GM12878 (cell line): ENCODE data around the gene ERC1. TPM values are rescaled to one million over a fixed set of nuclear protein-coding genes. Genes with fewer than 3 reads are reported as not detected.
A peak's percentile ranks its signal among the peaks of the same experiment; 100 is the strongest.

Experiments
- ATAC-seq: fragments of 200-7000 bp; cut with Tn5 transposase; 3 replicates; pipeline ENCODE4 v1.9.1; 2020; ENCODE audit warnings: mild to moderate bottlenecking, moderate library complexity
- BruUV-seq: library from RNA; stranded (reverse); fragments of 400-500 nt; replicated peaks from 2 replicates; lab custom pipeline; 2021; lab: Mats Ljungman, UMichigan
- CTCF ChIA-PET: fragments of 300-600 bp; sonication (Branson Sonifier 250); formaldehyde crosslinking; extraction: SDS; loops from one replicate; lab custom pipeline; 2021; ENCODE audit warnings: inconsistent platforms; lab: Yijun Ruan, JAX
- POLR2A ChIA-PET: fragments of 350-600 bp; formaldehyde crosslinking; extraction: SDS; loops from one replicate; lab custom pipeline; 2021; ENCODE audit warnings: inconsistent platforms; lab: Charles Lee
- RAD21 ChIA-PET: fragments of 300-600 bp; sonication (Branson Sonifier 250); formaldehyde crosslinking; loops from one replicate; lab custom pipeline; 2023; ENCODE audit warnings: antibody characterized with exemption; ENCODE audit not compliant: unreplicated experiment; lab: Charles Lee
- SMC1A ChIA-PET: fragments of 300-600 bp; sonication (Branson Sonifier 250); formaldehyde crosslinking; loops from one replicate; lab custom pipeline; 2023; ENCODE audit not compliant: unreplicated experiment, uncharacterized antibody; lab: Charles Lee
- DNase-seq: peaks from one replicate; pipeline ENCODE4 v3.0.0-alpha.2; 2011; ENCODE audit warnings: low read depth, low spot score
- FAIRE-seq: peaks from 3 replicates; lab custom pipeline; 2011; peaks lifted over from hg19 to GRCh38; lab: Jason Lieb, UNC
- H2AFZ ChIP-seq: 2 replicates; pipeline ENCODE4 v1.6.0; 2011; ENCODE audit warnings: low read depth, low read length, control low read depth; ENCODE audit not compliant: control insufficient read depth
- H3K27ac ChIP-seq: 2 replicates; pipeline ENCODE4 v1.5.1; 2011; ENCODE audit warnings: control low read depth; ENCODE audit not compliant: control insufficient read depth, insufficient read depth
- H3K27me3 ChIP-seq, 2 experiments: replicated peaks in 1 of 2; 2 replicates each; pipeline versions ENCODE4 v1.6.0 to v1.6.1; 2011; ENCODE audit warnings: low read length in 1 of 2; ENCODE audit not compliant: control insufficient read depth in 2 of 2, insufficient read depth in 2 of 2
- H3K36me3 ChIP-seq, 2 experiments: 2 replicates each; pipeline ENCODE4 v1.5.1; 2011; ENCODE audit warnings: low read length in 1 of 2; ENCODE audit not compliant: control insufficient read depth in 2 of 2, insufficient read depth in 2 of 2
- H3K4me1 ChIP-seq: 2 replicates; pipeline ENCODE4 v1.6.1; 2011; ENCODE audit warnings: mild to moderate bottlenecking, low read length, moderate library complexity, mixed read lengths; ENCODE audit not compliant: control insufficient read depth, insufficient read depth
- H3K4me2 ChIP-seq: 2 replicates; pipeline ENCODE4 v1.6.0; 2011; ENCODE audit warnings: control low read depth; ENCODE audit not compliant: control insufficient read depth, insufficient read depth
- H3K4me3 ChIP-seq: fragments of 200-600 bp; sonication (generic); 2 replicates; pipeline ENCODE4 v1.5.1; 2016
- H3K79me2 ChIP-seq: 2 replicates; pipeline ENCODE4 v1.6.0; 2011; ENCODE audit warnings: low read length; ENCODE audit not compliant: control insufficient read depth, insufficient read depth
- H3K9ac ChIP-seq: 2 replicates; pipeline ENCODE4 v1.8.0; 2011; ENCODE audit warnings: low read length, control low read depth, mixed read lengths; ENCODE audit not compliant: control insufficient read depth, insufficient read depth
- H3K9me3 ChIP-seq: replicated peaks from 3 replicates; pipeline ENCODE4 v1.5.1; 2011; ENCODE audit warnings: mild to moderate bottlenecking, low read length; ENCODE audit not compliant: control insufficient read depth, insufficient read depth
- H4K20me1 ChIP-seq: 2 replicates; pipeline ENCODE4 v1.6.0; 2011; ENCODE audit not compliant: control insufficient read depth, insufficient read depth
- ASH2L ChIP-seq: fragments of 300-600, 200-600 bp; sonication (generic); IDR thresholded peaks from 2 replicates; pipeline ENCODE4 v1.6.1; 2017; ENCODE audit warnings: low read depth, mild to moderate bottlenecking, borderline replicate concordance
- BHLHE40 ChIP-seq, 2 experiments: fragments of 450-650 bp in 1 of 2; IDR thresholded peaks; 2 replicates each; pipeline ENCODE4 v1.6.1; 2011 to 2017; ENCODE audit warnings: low read depth in 2 of 2, borderline replicate concordance in 1 of 2, improper control_type of control experiment in 1 of 2, low read length in 1 of 2, mild to moderate bottlenecking in 1 of 2
- CTCF ChIP-seq, 3 experiments: IDR thresholded peaks in 2 of 3; conservative IDR thresholded peaks in 1 of 3; 2 replicates each; pipeline ENCODE4 v1.5.1; 2011; ENCODE audit warnings: low read depth in 3 of 3, low read length in 3 of 3, mild to moderate bottlenecking in 3 of 3, control low read depth in 2 of 3, moderate library complexity in 2 of 3, inconsistent platforms in 1 of 3, mixed read lengths in 1 of 3; ENCODE audit not compliant: control insufficient read depth in 2 of 3, insufficient read depth in 1 of 3; ENCODE audit errors: extremely low read depth in 1 of 3
- MXI1 ChIP-seq: fragments of 150-350 bp; IDR thresholded peaks from 2 replicates; pipeline ENCODE4 v1.6.1; 2011; ENCODE audit warnings: low read depth, mild to moderate bottlenecking, inconsistent platforms, low read length, improper control_type of control experiment
- NRF1 ChIP-seq: conservative IDR thresholded peaks from 2 replicates; pipeline ENCODE4 v1.6.1; 2011; ENCODE audit warnings: mild to moderate bottlenecking, low read depth, low read length, improper control_type of control experiment
- POU2F2 ChIP-seq: IDR thresholded peaks from 3 replicates; pipeline ENCODE4 v1.6.1; 2011; ENCODE audit warnings: low read depth, mild to moderate bottlenecking, low read length, borderline replicate concordance
- RAD21 ChIP-seq: IDR thresholded peaks from 2 replicates; pipeline ENCODE4 v1.6.1; 2011; ENCODE audit warnings: mild to moderate bottlenecking, low read depth, low read length, moderate library complexity; ENCODE audit not compliant: insufficient read depth
- RCOR1 ChIP-seq: conservative IDR thresholded peaks from 2 replicates; pipeline ENCODE4 v1.6.1; 2012; ENCODE audit warnings: low read depth, low read length, improper control_type of control experiment
- SMAD1 ChIP-seq: fragments of 450-650 bp; IDR thresholded peaks from 2 replicates; pipeline ENCODE4 v1.6.1; 2018; ENCODE audit warnings: mild to moderate bottlenecking, low read depth; ENCODE audit not compliant: partially characterized antibody
- SMARCA5 ChIP-seq: fragments of 450-650 bp; IDR thresholded peaks from 2 replicates; pipeline ENCODE4 v1.6.1; 2017; ENCODE audit warnings: mild to moderate bottlenecking
- SMC3 ChIP-seq: IDR thresholded peaks from 2 replicates; pipeline ENCODE4 v1.6.1; 2011; ENCODE audit warnings: low read length, improper control_type of control experiment, borderline replicate concordance
- USF1 ChIP-seq: IDR thresholded peaks from 2 replicates; pipeline ENCODE4 v1.6.1; 2011; ENCODE audit warnings: borderline replicate concordance, low read depth, mild to moderate bottlenecking, moderate library complexity, mixed read lengths, low read length; ENCODE audit not compliant: insufficient read depth; ENCODE audit errors: extremely low read length
- YY1 ChIP-seq: IDR thresholded peaks from 2 replicates; pipeline ENCODE4 v1.6.1; 2011; ENCODE audit warnings: low read depth, mild to moderate bottlenecking, low read length
- WGBS: methylation state at CpG from one replicate; pipeline ENCODE4 v1.1.6; 2016; ENCODE audit warnings: low lambda C conversion rate; ENCODE audit not compliant: insufficient replicate concordance, insufficient coverage; ENCODE audit errors: missing lambda C conversion rate; 5-methylcytosine and 5-hydroxymethylcytosine counted together
- in situ Hi-C: fragments of 300-500 bp; cut with MboI; formaldehyde crosslinking; loops from 9 replicates; pipeline ENCODE4 v1.14.3; 2018; ENCODE audit warnings: mixed read lengths
- intact Hi-C: fragments of 100-400 bp; cut with micrococcal nuclease; formaldehyde crosslinking; loops from one replicate; pipeline ENCODE4 v1.14.2; 2022; ENCODE audit not compliant: unreplicated experiment
- polyA plus RNA-seq, 11 experiments: library from polyadenylated mRNA; depleted of rRNA in 4 of 11; unstranded in 6 of 11; stranded (reverse) in 5 of 11; fragments of >200 nt; fragmentation: Nextera tagmentation in 4 of 11; fragmentation: Illumina TruSeq in 1 of 11; extraction: Ambion mirVana in 4 of 11; extraction: Trizol in 1 of 11; gene quantifications; 1 replicate in 1 of 11; 2 replicates in 10 of 11; pipeline versions ENCODE4 v1.2.1 to v1.2.3, GENCODE V29; 2011 to 2016; ENCODE audit warnings: inconsistent platforms in 2 of 11, missing spikeins in 2 of 11, low read depth in 1 of 11
- total RNA-seq, 4 experiments: library from RNA; depleted of rRNA in 3 of 4; stranded (reverse); fragments of >200 nt in 3 of 4; fragmentation: Illumina TruSeq in 1 of 4; extraction: Trizol in 1 of 4; gene quantifications; 2 replicates each; pipeline versions ENCODE4 v1.2.1 to v1.2.3, GENCODE V29; 2013 to 2021
- TF ChIP-seq, protein P1 (sequence below): IDR thresholded peaks from 2 replicates; pipeline ENCODE4 v1.6.1; 2012; ENCODE audit warnings: improper control_type of control experiment, low read depth, low read length; ENCODE audit not compliant: insufficient replicate concordance

Gene ERC1
- total and polyA plus RNA-seq, 10 of the 15 experiments (the other 5 are each of a cell fraction or from before 2014, with no cell fraction given) = 0.75 to 8.0 (median 5.0) TPM

- ChIA-PET RAD21 (interaction anchor here (0.8 to 6.3 kb wide), 11 partner anchors 14 to 437 kb away, joined by 3 to 55 read pairs (median 6); no protein-coding TSS in a partner anchor), CTCF (interaction anchor here (0.7 to 5.4 kb wide), 13 partner anchors 8 to 415 kb away, joined by 3 to 55 read pairs (median 5); no protein-coding TSS in a partner anchor), POLR2A (interaction anchor here (0.6 to 4.7 kb wide), 6 partner anchors 9 to 415 kb away, joined by 3 to 43 read pairs (median 6); no protein-coding TSS in a partner anchor), SMC1A (interaction anchor here (0.8 to 6.3 kb wide), 17 partner anchors 8 to 416 kb away, joined by 3 to 56 read pairs (median 8); no protein-coding TSS in a partner anchor)
- Histone ChIP-seq H3K9me3 (no peaks in the 10 kb centered on the region), H3K9ac (peak overlapping the region; percentile 66), H4K20me1 (no peaks in the 10 kb centered on the region), H3K4me3 (peak overlapping the region; percentile 66), H2AFZ (peak overlapping the region; percentile 85), H3K36me3 (no peaks in the 10 kb centered on the region), H3K27me3 (peaks cover 0 to 5% of the 10 kb centered on the region in 2 experiments; a peak in 1 of 4 replicates), H3K27ac (peak overlapping the region; percentile 81), H3K4me1 (peaks cover 37% of the 10 kb centered on the region), H3K79me2 (peaks cover 40% of the 10 kb centered on the region), H3K4me2 (peak overlapping the region; percentile 100)
- intact Hi-C loops = loop anchor here (1.0 to 5.0 kb wide), 4 partner anchors 21 to 416 kb away; no protein-coding TSS in a partner anchor
- peak; percentile 46 for DNase-seq
- TSS peak; percentile 90 for BruUV-seq
- FAIRE-seq = peak; percentile 89
- WGBS = 2% methylated on average over 9 of the region's 9 CpGs
- peak; percentile 49 for ATAC-seq
- in situ Hi-C loops = no loop called here
- no peak for TF ChIP-seq NRF1
- TF ChIP-seq, protein P1, sequence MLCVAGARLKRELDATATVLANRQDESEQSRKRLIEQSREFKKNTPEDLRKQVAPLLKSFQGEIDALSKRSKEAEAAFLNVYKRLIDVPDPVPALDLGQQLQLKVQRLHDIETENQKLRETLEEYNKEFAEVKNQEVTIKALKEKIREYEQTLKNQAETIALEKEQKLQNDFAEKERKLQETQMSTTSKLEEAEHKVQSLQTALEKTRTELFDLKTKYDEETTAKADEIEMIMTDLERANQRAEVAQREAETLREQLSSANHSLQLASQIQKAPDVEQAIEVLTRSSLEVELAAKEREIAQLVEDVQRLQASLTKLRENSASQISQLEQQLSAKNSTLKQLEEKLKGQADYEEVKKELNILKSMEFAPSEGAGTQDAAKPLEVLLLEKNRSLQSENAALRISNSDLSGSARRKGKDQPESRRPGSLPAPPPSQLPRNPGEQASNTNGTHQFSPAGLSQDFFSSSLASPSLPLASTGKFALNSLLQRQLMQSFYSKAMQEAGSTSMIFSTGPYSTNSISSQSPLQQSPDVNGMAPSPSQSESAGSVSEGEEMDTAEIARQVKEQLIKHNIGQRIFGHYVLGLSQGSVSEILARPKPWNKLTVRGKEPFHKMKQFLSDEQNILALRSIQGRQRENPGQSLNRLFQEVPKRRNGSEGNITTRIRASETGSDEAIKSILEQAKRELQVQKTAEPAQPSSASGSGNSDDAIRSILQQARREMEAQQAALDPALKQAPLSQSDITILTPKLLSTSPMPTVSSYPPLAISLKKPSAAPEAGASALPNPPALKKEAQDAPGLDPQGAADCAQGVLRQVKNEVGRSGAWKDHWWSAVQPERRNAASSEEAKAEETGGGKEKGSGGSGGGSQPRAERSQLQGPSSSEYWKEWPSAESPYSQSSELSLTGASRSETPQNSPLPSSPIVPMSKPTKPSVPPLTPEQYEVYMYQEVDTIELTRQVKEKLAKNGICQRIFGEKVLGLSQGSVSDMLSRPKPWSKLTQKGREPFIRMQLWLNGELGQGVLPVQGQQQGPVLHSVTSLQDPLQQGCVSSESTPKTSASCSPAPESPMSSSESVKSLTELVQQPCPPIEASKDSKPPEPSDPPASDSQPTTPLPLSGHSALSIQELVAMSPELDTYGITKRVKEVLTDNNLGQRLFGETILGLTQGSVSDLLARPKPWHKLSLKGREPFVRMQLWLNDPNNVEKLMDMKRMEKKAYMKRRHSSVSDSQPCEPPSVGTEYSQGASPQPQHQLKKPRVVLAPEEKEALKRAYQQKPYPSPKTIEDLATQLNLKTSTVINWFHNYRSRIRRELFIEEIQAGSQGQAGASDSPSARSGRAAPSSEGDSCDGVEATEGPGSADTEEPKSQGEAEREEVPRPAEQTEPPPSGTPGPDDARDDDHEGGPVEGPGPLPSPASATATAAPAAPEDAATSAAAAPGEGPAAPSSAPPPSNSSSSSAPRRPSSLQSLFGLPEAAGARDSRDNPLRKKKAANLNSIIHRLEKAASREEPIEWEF = no peak
- TF ChIP-seq RCOR1 = 0 out of 2 replicates have a peak, but pooled peaks have one; percentile 10
- TF ChIP-seq POU2F2 = 0 out of 3 replicates have a peak, but pooled peaks have one; percentile 1
- TF ChIP-seq CTCF (IDR thresholded peaks at IDR 0.05 in 2 of 3, conservative IDR thresholded peaks at IDR 0.05 in 1 of 3; ENCODE audit: control insufficient read depth in 2 of 3, extremely low read depth in 1 of 3, insufficient read depth in 1 of 3, low read depth in 3 of 3, low read length in 3 of 3) = peak in 2 of 3 experiments; percentile 15 to 26; a peak in 1 of 6 replicates
- TF ChIP-seq SMARCA5 = 0 out of 2 replicates have a peak, but pooled peaks have one; percentile 36
- TF ChIP-seq MXI1 = peak; percentile 10; the same call in 1 of the 2 replicates
- no peak for TF ChIP-seq BHLHE40 (IDR thresholded peaks at IDR 0.05; ENCODE audit: borderline replicate concordance in 1 of 2, low read depth in 2 of 2, low read length in 1 of 2)
- TF ChIP-seq SMC3 = peak; percentile 21; the same call in 1 of the 2 replicates
- TF ChIP-seq ASH2L = 0 out of 2 replicates have a peak, but pooled peaks have one; percentile 8
- TF ChIP-seq RAD21 = 0 out of 2 replicates have a peak, but pooled peaks have one; percentile 26
- TF ChIP-seq USF1 = no peak
- TF ChIP-seq YY1 = 0 out of 2 replicates have a peak, but pooled peaks have one; percentile 8
- TF ChIP-seq SMAD1 = no peak
Measured at GRCh38 chr12:1533205-1533601, 542.2 kb downstream of the ERC1 start.
